IMR-90 (cell line): ENCODE measurements around the gene UMODL1. TPM values are rescaled to one million over a fixed set of nuclear protein-coding genes. Genes with fewer than 3 reads are reported as not detected.
A peak's percentile ranks its signal among the peaks of the same experiment; 100 is the strongest.

Source experiments
- ATAC-seq: fragments of 200-7000 bp; cut with Tn5 transposase; 2 replicates; pipeline ENCODE4 v1.9.1; 2020; ENCODE audit warnings: low read depth, mild to moderate bottlenecking, moderate library complexity
- BruUV-seq: library from RNA; stranded (reverse); fragments of 400-500 nt; replicated peaks from 2 replicates; lab custom pipeline; 2021; lab: Mats Ljungman, UMichigan
- CTCF ChIA-PET: fragments of 300-600 bp; formaldehyde crosslinking; extraction: SDS; loops from one replicate; lab custom pipeline; 2021; ENCODE audit warnings: antibody characterized with exemption; lab: Yijun Ruan, JAX
- POLR2A ChIA-PET: fragments of 300-600 bp; sonication (Branson Sonifier 250); formaldehyde crosslinking; loops from one replicate; lab custom pipeline; 2022; ENCODE audit warnings: antibody characterized with exemption; ENCODE audit not compliant: unreplicated experiment; lab: Charles Lee
- DNase-seq: peaks from one replicate; pipeline ENCODE4 v3.0.0; 2013
- H2AFZ ChIP-seq: replicated peaks from 2 replicates; pipeline ENCODE3; 2013; ENCODE audit warnings: low read length, mild to moderate bottlenecking; ENCODE audit not compliant: poor library complexity
- H2AK5ac ChIP-seq: 2 replicates; pipeline ENCODE4 v1.6.1; 2013; ENCODE audit warnings: low read depth, low read length, inconsistent platforms
- H2AK9ac ChIP-seq: replicated peaks from 2 replicates; pipeline ENCODE3; 2013; ENCODE audit warnings: mild to moderate bottlenecking, low read depth, low read length, moderate library complexity; ENCODE audit not compliant: poor library complexity
- H2BK120ac ChIP-seq: 2 replicates; pipeline ENCODE4 v1.6.1; 2013; ENCODE audit warnings: low read depth, low read length, inconsistent platforms
- H2BK15ac ChIP-seq: 3 replicates; pipeline ENCODE4 v1.6.1; 2013; ENCODE audit warnings: low read depth, low read length, inconsistent platforms
- H2BK20ac ChIP-seq: 2 replicates; pipeline ENCODE4 v1.6.1; 2013; ENCODE audit warnings: low read depth, mild to moderate bottlenecking, inconsistent platforms, low read length, moderate library complexity
- H2BK5ac ChIP-seq: 2 replicates; pipeline ENCODE4 v1.6.1; 2013; ENCODE audit warnings: mild to moderate bottlenecking, low read depth, low read length, inconsistent platforms; ENCODE audit not compliant: poor library complexity, severe bottlenecking
- H3K14ac ChIP-seq: replicated peaks from 2 replicates; pipeline ENCODE4 v1.6.1; 2013; ENCODE audit warnings: low read depth, low read length, inconsistent platforms
- H3K18ac ChIP-seq: 2 replicates; pipeline ENCODE4 v1.6.1; 2013; ENCODE audit warnings: low read depth, low read length, control low read depth
- H3K23ac ChIP-seq: 2 replicates; pipeline ENCODE4 v1.6.1; 2013; ENCODE audit warnings: low read depth, low read length, inconsistent platforms
- H3K27ac ChIP-seq: 2 replicates; pipeline ENCODE4 v1.5.1; 2013; ENCODE audit warnings: mild to moderate bottlenecking, control low read depth, low read length; ENCODE audit not compliant: insufficient read depth
- H3K27me3 ChIP-seq: 2 replicates; pipeline ENCODE4 v1.6.1; 2013; ENCODE audit warnings: low read length; ENCODE audit not compliant: control insufficient read depth, insufficient read depth
- H3K36me3 ChIP-seq: 2 replicates; pipeline ENCODE4 v1.6.1; 2013; ENCODE audit warnings: low read length, mixed read lengths; ENCODE audit not compliant: control insufficient read depth, insufficient read depth
- H3K4ac ChIP-seq: 2 replicates; pipeline ENCODE4 v1.6.1; 2013; ENCODE audit warnings: low read depth, low read length, inconsistent platforms
- H3K4me1 ChIP-seq: 2 replicates; pipeline ENCODE4 v1.6.1; 2013; ENCODE audit warnings: low read length, mixed read lengths; ENCODE audit not compliant: control insufficient read depth, insufficient read depth
- H3K4me2 ChIP-seq: 2 replicates; pipeline ENCODE4 v1.6.1; 2013; ENCODE audit warnings: low read depth, mild to moderate bottlenecking, control low read depth, low read length, moderate library complexity
- H3K4me3 ChIP-seq: 2 replicates; pipeline ENCODE4 v1.5.1; 2013; ENCODE audit warnings: low read depth, mild to moderate bottlenecking, control low read depth, low read length, moderate library complexity; ENCODE audit not compliant: insufficient read depth
- H3K56ac ChIP-seq: 2 replicates; pipeline ENCODE4 v1.6.1; 2013; ENCODE audit warnings: low read length, inconsistent platforms; ENCODE audit not compliant: insufficient read depth; ENCODE audit errors: extremely low read depth
- H3K79me1 ChIP-seq, 2 experiments: 2 replicates each; pipeline ENCODE4 v1.6.1; 2013; ENCODE audit warnings: low read length in 2 of 2, inconsistent platforms in 1 of 2, low read depth in 1 of 2
- H3K9ac ChIP-seq: 2 replicates; pipeline ENCODE4 v1.6.1; 2013; ENCODE audit warnings: low read depth, low read length, control low read depth
- H3K9me1 ChIP-seq: 2 replicates; pipeline ENCODE4 v1.6.1; 2013; ENCODE audit warnings: low read length, inconsistent platforms; ENCODE audit not compliant: insufficient read depth
- H3K9me3 ChIP-seq: 2 replicates; pipeline ENCODE4 v1.6.1; 2013; ENCODE audit warnings: low read length; ENCODE audit not compliant: control insufficient read depth, insufficient read depth
- H4K20me1 ChIP-seq: 2 replicates; pipeline ENCODE4 v1.6.1; 2013; ENCODE audit warnings: low read length, inconsistent platforms; ENCODE audit not compliant: insufficient read depth
- H4K5ac ChIP-seq: 2 replicates; pipeline ENCODE4 v1.6.1; 2013; ENCODE audit warnings: mild to moderate bottlenecking, low read depth, low read length, control low read depth
- H4K8ac ChIP-seq, 2 experiments: 2 replicates each; pipeline ENCODE4 v1.6.1; 2013; ENCODE audit warnings: low read depth in 2 of 2, low read length in 2 of 2, control low read depth in 1 of 2, inconsistent platforms in 1 of 2
- H4K91ac ChIP-seq: 2 replicates; pipeline ENCODE4 v1.6.1; 2013; ENCODE audit warnings: low read depth, low read length, inconsistent platforms; ENCODE audit not compliant: insufficient read depth
- BHLHE40 ChIP-seq: fragments of 150-350 bp; IDR thresholded peaks from 2 replicates; pipeline ENCODE4 v1.6.1; 2016; ENCODE audit warnings: mild to moderate bottlenecking, low read depth, low read length
- CEBPB ChIP-seq: IDR thresholded peaks from 2 replicates; pipeline ENCODE4 v1.6.1; 2012; ENCODE audit warnings: low read depth, low read length, improper control_type of control experiment
- CHD1 ChIP-seq: IDR thresholded peaks from 2 replicates; pipeline ENCODE4 v1.6.1; 2012; ENCODE audit warnings: low read depth, low read length, improper control_type of control experiment
- MAFK ChIP-seq: IDR thresholded peaks from 2 replicates; pipeline ENCODE4 v1.6.1; 2012; ENCODE audit warnings: low read depth, low read length, improper control_type of control experiment
- MAZ ChIP-seq: IDR thresholded peaks from 2 replicates; pipeline ENCODE4 v1.6.1; 2012; ENCODE audit warnings: low read depth, mild to moderate bottlenecking, low read length, improper control_type of control experiment, moderate library complexity, borderline replicate concordance
- MXI1 ChIP-seq: IDR thresholded peaks from 2 replicates; pipeline ENCODE4 v1.6.1; 2012; ENCODE audit warnings: low read depth, mild to moderate bottlenecking, low read length, moderate library complexity, borderline replicate concordance
- NFE2L2 ChIP-seq: fragments of 150-350 bp; IDR thresholded peaks from 2 replicates; pipeline ENCODE4 v1.6.1; 2016; ENCODE audit warnings: low read depth, mild to moderate bottlenecking, low read length
- POLR2A ChIP-seq: IDR thresholded peaks from 2 replicates; pipeline ENCODE4 v1.6.1; 2012; ENCODE audit warnings: mild to moderate bottlenecking, low read depth, low read length
- RAD21 ChIP-seq: IDR thresholded peaks from 2 replicates; pipeline ENCODE4 v1.6.1; 2012; ENCODE audit warnings: low read length, improper control_type of control experiment
- RCOR1 ChIP-seq: IDR thresholded peaks from 2 replicates; pipeline ENCODE4 v1.6.1; 2012; ENCODE audit warnings: mild to moderate bottlenecking, low read length, improper control_type of control experiment; ENCODE audit not compliant: insufficient replicate concordance
- RFX5 ChIP-seq: IDR thresholded peaks from 2 replicates; pipeline ENCODE4 v1.8.0; 2012; ENCODE audit warnings: low read depth, mild to moderate bottlenecking, low read length, moderate library complexity
- SMC3 ChIP-seq: fragments of 150-350 bp; IDR thresholded peaks from 2 replicates; pipeline ENCODE4 v1.6.1; 2016; ENCODE audit warnings: low read depth, mild to moderate bottlenecking, antibody characterized with exemption, low read length, moderate library complexity
- WGBS, 2 experiments: methylation state at CpG; one replicate each; pipeline versions ENCODE4 v1.1.5 to v1.1.7; 2013; ENCODE audit warnings: missing lambda C conversion rate in 2 of 2; ENCODE audit not compliant: insufficient read length in 1 of 2; ENCODE audit errors: extremely low coverage in 2 of 2; 5-methylcytosine and 5-hydroxymethylcytosine counted together
- dilution Hi-C: fragments of 300-500 bp; cut with HindIII; formaldehyde crosslinking; loops from one replicate; pipeline ENCODE4 v1.14.3; 2018; ENCODE audit warnings: low sequenced_read_pairs; ENCODE audit not compliant: unreplicated experiment
- in situ Hi-C: fragments of 300-500 bp; cut with MboI; formaldehyde crosslinking; loops from 3 replicates; pipeline ENCODE4 v1.14.3; 2019; ENCODE audit warnings: low sequenced_read_pairs, inconsistent platforms, mixed read lengths
- intact Hi-C: fragments of 100-400 bp; cut with micrococcal nuclease; formaldehyde crosslinking; loops from 2 replicates; pipeline ENCODE4 v1.10.0; 2022
- polyA plus RNA-seq, 3 experiments: library from polyadenylated mRNA; depleted of rRNA; stranded (reverse); fragments of >200 nt; gene quantifications; 2 replicates each; pipeline ENCODE4 v1.2.3, GENCODE V29; 2012; ENCODE audit warnings: low replicate concordance in 1 of 3
- total RNA-seq: library from RNA; depleted of rRNA; stranded (reverse); fragments of >200 nt; gene quantifications from 2 replicates; pipeline ENCODE4 v1.2.3, GENCODE V29; 2012
- TF ChIP-seq, protein P1 (sequence below): conservative IDR thresholded peaks from 2 replicates; pipeline ENCODE4 v1.5.1; 2012; ENCODE audit warnings: mild to moderate bottlenecking, low read depth, low read length, improper control_type of control experiment
- TF ChIP-seq, protein P2 (sequence below): fragments of 150-350 bp; IDR thresholded peaks from 2 replicates; pipeline ENCODE4 v1.6.1; 2016; ENCODE audit warnings: low read depth, mild to moderate bottlenecking, low read length, moderate library complexity, borderline replicate concordance

The UMODL1 gene
- total and polyA plus RNA-seq, 2 of the 4 experiments (the other 2 are of a cell fraction), result 0.02 TPM; not detected in 1

DNA sequence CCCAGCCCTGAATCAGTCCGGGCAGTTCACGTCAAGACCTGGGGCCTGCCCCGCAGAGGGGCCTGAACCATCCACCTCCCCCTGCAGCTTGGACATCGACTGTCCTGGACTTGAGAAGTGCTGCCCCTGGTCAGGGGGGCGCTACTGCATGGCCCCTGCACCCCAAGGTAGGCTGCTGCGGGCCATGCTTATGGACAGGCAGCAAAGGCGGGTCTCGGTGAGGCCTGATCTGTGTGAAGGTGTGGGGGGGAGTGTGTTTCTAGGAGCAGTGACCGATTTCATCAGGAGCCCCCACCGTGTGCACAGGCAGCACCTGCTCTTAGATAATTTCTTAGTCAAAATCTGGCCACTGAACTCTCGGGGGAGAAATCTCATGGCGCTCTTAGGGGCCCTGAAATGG is 13.0 kb downstream of the UMODL1 start (continued):
- TF ChIP-seq CHD1, result no peak

DNA sequence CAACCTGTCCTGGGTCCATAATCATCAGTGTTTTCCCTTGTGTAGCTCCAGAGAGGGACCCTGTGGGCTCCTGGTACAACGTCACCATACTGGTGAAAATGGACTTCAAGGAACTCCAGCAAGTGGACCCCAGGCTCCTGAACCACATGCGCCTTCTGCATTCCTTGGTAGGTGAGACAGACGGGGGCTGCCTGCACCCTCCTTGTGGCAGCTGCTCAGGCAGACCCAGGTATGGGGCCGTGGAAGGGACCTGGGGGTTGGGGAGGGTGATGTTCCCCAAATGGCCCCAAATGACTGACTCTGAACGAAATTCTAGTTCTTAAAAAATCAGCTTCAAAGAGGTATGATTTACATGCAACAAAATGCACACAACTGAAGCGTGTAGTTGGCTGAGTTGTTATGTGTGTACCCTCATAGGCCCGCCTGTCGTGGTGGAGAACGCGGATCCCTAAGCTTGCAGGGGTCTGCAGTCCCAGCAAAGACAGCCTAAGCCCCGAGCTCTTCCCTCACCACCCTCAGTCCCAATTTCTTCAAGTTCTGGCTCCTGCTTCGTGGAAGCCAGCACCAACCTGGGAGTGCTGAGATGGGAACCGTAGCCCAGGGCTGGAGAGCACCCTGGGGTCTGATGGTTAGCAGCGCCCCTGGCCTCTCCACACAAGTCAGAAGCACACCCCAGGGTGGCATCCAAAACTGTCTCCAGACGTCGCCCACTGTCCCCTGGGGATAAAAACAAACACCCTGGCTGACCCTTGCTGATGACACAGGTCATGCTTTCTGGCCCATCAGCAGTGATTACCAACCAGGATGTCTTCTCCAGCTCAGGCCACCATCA is 14.3 kb downstream of the UMODL1 start:
- H3K9me1 ChIP-seq, result no peaks in the 10 kb centered on the region
- WGBS, 2 experiments, result 100% methylated on average over 4 of the region's 16 CpGs; no CpG with 5 or more reads in 1 of the 2 experiments
- H3K4ac ChIP-seq, result no peak overlapping the region
- dilution Hi-C loops, result no loop called here
- no peak overlapping the region for H2AK5ac ChIP-seq
- H2BK15ac ChIP-seq, result no peak overlapping the region
- H3K27me3 ChIP-seq, result no peaks in the 10 kb centered on the region; the same call in 1 of the 2 replicates
- no peak overlapping the region for H3K4me3 ChIP-seq
- no peak overlapping the region for H3K18ac ChIP-seq
- H2BK120ac ChIP-seq, result no peak overlapping the region
- H3K4me2 ChIP-seq, result no peak overlapping the region
- H3K4me1 ChIP-seq, result no peaks in the 10 kb centered on the region
- no peak overlapping the region for H4K8ac ChIP-seq
- H3K9me3 ChIP-seq, result no peaks in the 10 kb centered on the region
- intact Hi-C loops, result no loop called here
- no peak overlapping the region for H2BK5ac ChIP-seq
- no peaks in the 10 kb centered on the region for H3K79me1 ChIP-seq
- no peak overlapping the region for H2BK20ac ChIP-seq
- H3K23ac ChIP-seq, result no peak overlapping the region
- no peaks in the 10 kb centered on the region for H4K20me1 ChIP-seq
- ChIA-PET POLR2A (no interaction called here), CTCF (no interaction called here)
- H3K9ac ChIP-seq, result no peak overlapping the region
- H4K91ac ChIP-seq, result 0 out of 2 replicates have a peak overlapping the region, but pooled peaks have one; percentile 26
- DNase-seq (no peak), ATAC-seq (no peak)
- no peak overlapping the region for H3K14ac ChIP-seq
- no peak overlapping the region for H2AK9ac ChIP-seq
- H2AFZ ChIP-seq, result no peak overlapping the region
- no peak overlapping the region for H4K5ac ChIP-seq
- BruUV-seq, result no TSS peak
- H3K36me3 ChIP-seq, result no peaks in the 10 kb centered on the region
- H3K56ac ChIP-seq, result no peak overlapping the region
- in situ Hi-C loops, result no loop called here
- H3K27ac ChIP-seq, result no peak overlapping the region
- TF ChIP-seq, protein P1, sequence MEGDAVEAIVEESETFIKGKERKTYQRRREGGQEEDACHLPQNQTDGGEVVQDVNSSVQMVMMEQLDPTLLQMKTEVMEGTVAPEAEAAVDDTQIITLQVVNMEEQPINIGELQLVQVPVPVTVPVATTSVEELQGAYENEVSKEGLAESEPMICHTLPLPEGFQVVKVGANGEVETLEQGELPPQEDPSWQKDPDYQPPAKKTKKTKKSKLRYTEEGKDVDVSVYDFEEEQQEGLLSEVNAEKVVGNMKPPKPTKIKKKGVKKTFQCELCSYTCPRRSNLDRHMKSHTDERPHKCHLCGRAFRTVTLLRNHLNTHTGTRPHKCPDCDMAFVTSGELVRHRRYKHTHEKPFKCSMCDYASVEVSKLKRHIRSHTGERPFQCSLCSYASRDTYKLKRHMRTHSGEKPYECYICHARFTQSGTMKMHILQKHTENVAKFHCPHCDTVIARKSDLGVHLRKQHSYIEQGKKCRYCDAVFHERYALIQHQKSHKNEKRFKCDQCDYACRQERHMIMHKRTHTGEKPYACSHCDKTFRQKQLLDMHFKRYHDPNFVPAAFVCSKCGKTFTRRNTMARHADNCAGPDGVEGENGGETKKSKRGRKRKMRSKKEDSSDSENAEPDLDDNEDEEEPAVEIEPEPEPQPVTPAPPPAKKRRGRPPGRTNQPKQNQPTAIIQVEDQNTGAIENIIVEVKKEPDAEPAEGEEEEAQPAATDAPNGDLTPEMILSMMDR, result no peak
- TF ChIP-seq NFE2L2 (no peak), BHLHE40 (no peak), MAFK (no peak), RFX5 (no peak), RCOR1 (no peak), RAD21 (no peak), POLR2A (no peak), SMC3 (no peak), CEBPB (no peak), CHD1 (no peak), MAZ (no peak), MXI1 (no peak)
- TF ChIP-seq, protein P2, sequence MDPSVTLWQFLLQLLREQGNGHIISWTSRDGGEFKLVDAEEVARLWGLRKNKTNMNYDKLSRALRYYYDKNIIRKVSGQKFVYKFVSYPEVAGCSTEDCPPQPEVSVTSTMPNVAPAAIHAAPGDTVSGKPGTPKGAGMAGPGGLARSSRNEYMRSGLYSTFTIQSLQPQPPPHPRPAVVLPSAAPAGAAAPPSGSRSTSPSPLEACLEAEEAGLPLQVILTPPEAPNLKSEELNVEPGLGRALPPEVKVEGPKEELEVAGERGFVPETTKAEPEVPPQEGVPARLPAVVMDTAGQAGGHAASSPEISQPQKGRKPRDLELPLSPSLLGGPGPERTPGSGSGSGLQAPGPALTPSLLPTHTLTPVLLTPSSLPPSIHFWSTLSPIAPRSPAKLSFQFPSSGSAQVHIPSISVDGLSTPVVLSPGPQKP, result no peak
